Uterus (tissue), 2 donors: ENCODE results near the gene GTF3C4.

Experiments
- POLR2A ChIP-seq, 2 donors: fragments of 450-650 bp; IDR thresholded peaks; one replicate each; pipeline ENCODE4 v1.6.1; 2016; ENCODE audit warnings: antibody characterized with exemption in 2 of 2, mild to moderate bottlenecking in 1 of 2, moderate library complexity in 1 of 2
- TF ChIP-seq, protein P1 (sequence below), 4 experiments: fragments of 200-600 bp in 2 of 4; fragments of 450-650 bp in 2 of 4; sonication (generic) in 2 of 4; IDR thresholded peaks; one replicate each; pipeline ENCODE4 v1.5.1; 2016 to 2019; ENCODE audit warnings: antibody characterized with exemption in 4 of 4, mild to moderate bottlenecking in 2 of 4, moderate library complexity in 1 of 4

DNA sequence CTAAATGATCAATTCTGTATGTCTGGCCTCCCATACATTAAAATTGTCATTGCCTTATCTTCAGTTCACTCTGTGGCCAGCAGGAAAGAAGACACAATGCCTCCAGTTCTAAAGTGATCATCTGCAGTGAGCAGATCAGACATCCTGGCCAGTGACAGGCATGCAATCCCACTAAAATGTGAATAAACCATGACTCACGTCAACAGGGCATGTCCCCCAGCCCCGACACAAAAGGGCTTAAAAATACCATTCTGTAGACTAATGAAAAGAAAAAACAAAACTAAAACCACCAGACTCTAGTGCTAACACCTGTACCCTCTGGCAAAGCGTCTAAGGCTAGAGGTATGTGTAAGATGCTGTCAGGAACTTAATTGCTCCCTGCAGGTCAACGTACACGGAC, 39.0 kb upstream of the GTF3C4 start:
- TF ChIP-seq POLR2A (IDR thresholded peaks at IDR 0.05) = no peak
- TF ChIP-seq, protein P1, sequence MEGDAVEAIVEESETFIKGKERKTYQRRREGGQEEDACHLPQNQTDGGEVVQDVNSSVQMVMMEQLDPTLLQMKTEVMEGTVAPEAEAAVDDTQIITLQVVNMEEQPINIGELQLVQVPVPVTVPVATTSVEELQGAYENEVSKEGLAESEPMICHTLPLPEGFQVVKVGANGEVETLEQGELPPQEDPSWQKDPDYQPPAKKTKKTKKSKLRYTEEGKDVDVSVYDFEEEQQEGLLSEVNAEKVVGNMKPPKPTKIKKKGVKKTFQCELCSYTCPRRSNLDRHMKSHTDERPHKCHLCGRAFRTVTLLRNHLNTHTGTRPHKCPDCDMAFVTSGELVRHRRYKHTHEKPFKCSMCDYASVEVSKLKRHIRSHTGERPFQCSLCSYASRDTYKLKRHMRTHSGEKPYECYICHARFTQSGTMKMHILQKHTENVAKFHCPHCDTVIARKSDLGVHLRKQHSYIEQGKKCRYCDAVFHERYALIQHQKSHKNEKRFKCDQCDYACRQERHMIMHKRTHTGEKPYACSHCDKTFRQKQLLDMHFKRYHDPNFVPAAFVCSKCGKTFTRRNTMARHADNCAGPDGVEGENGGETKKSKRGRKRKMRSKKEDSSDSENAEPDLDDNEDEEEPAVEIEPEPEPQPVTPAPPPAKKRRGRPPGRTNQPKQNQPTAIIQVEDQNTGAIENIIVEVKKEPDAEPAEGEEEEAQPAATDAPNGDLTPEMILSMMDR (IDR thresholded peaks at IDR 0.05) = no peak
